ENCODE measurements around the gene GRIPAP1.
A peak's percentile ranks its signal among the peaks of the same experiment; 100 is the strongest.
"Not testable (repeated sequence)": the region's sequence is repeated elsewhere in the genome, so short reads cannot be mapped to it uniquely, and the experiment has no call there.

Gene GRIPAP1

GRCh38 chrX:48997455-48997854 lies 4.6 kb downstream of the GRIPAP1 start:
- no peak for DNase-seq (ENCODE audit: low read depth)

DNA sequence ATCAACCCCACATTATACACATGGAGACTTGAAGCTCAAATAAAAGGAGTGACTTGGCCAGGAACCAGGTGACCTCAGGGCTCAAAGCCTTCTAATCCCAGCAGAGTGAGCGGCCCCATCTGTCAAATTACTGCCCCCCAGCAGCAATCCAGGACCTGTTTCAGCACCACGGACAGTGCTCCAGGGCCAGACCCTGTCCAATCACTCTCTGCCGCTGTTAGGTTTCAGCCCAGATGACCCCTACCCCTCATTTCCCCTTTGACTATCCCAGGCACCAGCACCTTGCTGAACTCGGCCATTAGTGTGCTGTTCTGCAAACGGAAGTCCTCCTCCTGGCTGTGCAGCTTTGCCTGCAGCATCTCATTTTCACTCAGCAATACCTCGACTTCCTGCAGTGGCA lies 5.1 kb downstream of the GRIPAP1 start:
- no peak for DNase-seq (ENCODE audit: low read depth)

GRCh38 chrX:48992341-48992740 lies 9.7 kb downstream of the GRIPAP1 start:
- no peak for DNase-seq (ENCODE audit: low read depth)

DNA sequence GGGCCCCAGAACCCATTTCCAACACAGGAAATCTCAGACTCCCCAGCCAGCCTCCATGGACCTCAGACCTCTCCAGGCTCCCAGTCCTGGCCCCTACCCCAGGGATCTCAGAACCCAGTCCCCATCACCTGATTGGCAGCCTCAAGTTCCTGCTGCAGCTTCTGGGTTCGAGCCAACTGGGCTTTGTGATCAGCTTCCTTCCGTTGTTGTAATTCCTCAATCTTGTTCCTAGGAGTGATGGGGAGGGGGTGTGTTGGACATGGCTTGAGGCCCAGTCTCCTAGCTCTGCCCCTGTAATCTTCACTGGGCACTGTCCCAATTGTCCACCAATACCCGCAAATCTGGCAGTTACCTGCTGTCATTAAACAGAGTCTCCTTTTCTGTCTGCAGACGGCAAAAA lies 12.6 kb downstream of the GRIPAP1 start:
- DNase-seq (ENCODE audit: low read depth) = no peak

- DNase-seq (ENCODE audit: low read depth) = no peak
Measured at GRCh38 chrX:48983896-48984295, 18.2 kb downstream of the GRIPAP1 start.

DNA sequence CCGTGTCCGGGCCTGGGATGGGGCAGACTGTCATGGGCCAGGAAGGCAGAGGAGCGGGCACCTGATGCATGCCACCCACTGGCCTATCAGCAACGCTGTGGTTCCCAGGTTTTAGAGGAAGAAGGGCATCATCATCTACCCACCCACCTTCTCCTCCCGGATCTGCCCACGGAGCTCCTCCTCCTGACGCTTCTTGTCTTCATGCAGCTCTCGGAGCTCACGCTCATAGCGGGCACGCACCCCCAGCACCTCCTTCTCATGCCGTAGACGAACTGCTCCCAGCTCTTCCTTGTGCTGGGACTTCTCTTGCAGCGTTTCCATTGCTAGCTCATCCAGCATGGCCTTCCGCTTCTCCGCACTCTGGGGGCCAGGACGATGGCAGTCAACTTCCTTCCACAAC lies 19.0 kb downstream of the GRIPAP1 start:
- DNase-seq (ENCODE audit: low read depth) = no peak

DNA sequence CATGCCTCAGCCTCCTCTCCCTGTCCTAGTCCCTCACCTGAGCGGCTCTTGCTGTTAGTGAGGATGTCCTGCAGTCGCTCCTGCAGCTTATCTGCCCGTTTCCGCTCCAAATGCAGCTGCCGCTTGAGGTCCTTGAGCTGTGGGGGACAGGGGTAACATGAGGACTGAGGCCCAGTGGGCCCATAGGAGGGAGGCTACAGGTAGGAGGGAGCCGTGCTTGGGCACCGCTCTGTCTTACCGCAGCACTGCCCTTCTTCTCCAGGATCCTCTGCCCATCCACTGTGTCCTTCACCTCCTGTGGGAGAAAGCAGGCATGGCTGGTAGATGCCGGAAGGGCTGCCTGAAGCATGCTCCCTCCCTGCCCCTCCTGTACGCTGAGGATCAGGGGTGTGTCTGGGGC lies 20.9 kb downstream of the GRIPAP1 start:
- DNase-seq (ENCODE audit: low read depth) = no peak

- DNase-seq (ENCODE audit: low read depth) = not testable (repeated sequence)
Measured at GRCh38 chrX:48980341-48980740, 21.7 kb downstream of the GRIPAP1 start.

- DNase-seq (ENCODE audit: low read depth) = no peak
Measured at GRCh38 chrX:48978226-48978625, 23.8 kb downstream of the GRIPAP1 start.

DNA sequence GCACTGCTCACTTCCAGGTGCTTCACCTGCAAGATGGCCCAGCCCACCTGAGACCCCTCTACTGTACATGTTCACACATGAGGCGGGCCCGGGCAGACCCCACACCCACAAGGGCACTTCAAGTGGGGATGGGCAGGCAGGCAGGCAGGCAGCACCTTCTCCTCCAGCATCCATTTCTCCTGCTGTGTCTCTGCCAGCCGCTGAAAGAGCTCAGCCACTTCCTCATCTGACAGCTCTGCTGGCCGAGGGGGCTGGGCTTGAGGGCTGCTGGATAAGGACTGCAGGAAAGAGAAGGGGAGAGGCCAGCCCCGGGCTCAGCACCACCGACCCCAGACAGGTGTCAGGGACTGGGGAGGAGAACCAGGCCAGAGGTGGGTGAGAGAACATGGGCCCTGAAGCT lies 26.0 kb downstream of the GRIPAP1 start:
- no peak for DNase-seq (ENCODE audit: low read depth)

DNA sequence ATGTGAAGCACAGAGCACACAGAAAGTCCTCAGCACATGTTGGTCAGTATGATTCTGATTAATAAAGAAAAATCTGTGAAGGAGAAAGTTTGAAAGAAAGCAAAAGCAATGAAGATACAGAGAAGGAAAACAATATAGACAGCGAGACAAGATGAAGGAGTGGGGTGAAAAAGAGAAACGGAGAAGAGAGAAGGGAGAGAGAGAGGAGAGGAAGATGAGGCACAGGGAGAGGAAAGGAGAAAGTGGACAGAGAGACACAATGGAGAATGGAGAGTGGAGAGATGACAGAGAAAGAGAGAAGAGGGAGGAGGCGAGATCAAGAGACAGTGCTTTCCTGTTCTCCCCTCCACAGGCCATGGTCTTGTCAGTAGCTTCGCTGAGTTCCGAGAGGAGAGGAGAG lies 26.5 kb downstream of the GRIPAP1 start:
- no peak for DNase-seq (ENCODE audit: low read depth)

- no peak for DNase-seq (ENCODE audit: low read depth)
Measured at GRCh38 chrX:48975041-48975440, 27.0 kb downstream of the GRIPAP1 start.

DNA sequence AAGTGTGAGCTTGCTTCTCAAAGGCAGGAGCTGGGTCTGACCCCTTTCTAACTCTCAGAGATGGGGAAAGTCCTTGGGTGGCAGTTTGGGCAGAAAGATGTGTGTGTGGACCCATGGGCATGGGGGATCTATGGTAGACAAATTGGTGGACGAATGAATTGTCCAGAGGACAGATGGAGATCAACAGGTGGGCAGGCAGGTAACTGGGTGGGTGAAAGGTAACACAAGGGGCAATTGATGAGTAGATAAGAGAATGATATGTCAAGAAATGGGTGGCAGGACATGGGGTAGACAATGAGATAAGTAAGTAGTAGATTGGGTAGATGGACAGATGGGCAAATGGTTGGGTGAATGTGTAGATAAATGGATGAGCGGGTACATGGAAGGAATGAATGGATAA lies 27.5 kb downstream of the GRIPAP1 start:
- no peak for DNase-seq (ENCODE audit: low read depth)

DNA sequence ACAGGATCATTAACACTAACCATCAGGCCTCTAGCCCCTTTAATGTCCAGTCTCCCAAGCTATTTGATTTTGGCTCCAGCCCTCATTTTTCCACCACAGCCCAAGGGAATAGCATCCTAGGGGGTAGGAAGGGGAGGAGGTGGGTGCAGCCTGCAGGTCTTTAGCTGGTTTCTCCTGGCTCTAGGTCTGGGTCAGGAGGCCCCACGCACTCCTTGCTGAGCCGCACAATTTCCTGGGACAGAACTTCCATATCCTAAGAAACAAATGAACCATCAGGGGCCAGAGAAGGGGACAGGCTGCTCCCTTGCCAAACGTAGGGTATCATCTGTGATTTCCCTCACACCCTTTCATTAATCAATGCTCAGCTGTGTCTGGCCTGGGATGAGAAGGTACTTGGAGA lies 28.0 kb downstream of the GRIPAP1 start:
- DNase-seq (ENCODE audit: low read depth) = no peak

DNA sequence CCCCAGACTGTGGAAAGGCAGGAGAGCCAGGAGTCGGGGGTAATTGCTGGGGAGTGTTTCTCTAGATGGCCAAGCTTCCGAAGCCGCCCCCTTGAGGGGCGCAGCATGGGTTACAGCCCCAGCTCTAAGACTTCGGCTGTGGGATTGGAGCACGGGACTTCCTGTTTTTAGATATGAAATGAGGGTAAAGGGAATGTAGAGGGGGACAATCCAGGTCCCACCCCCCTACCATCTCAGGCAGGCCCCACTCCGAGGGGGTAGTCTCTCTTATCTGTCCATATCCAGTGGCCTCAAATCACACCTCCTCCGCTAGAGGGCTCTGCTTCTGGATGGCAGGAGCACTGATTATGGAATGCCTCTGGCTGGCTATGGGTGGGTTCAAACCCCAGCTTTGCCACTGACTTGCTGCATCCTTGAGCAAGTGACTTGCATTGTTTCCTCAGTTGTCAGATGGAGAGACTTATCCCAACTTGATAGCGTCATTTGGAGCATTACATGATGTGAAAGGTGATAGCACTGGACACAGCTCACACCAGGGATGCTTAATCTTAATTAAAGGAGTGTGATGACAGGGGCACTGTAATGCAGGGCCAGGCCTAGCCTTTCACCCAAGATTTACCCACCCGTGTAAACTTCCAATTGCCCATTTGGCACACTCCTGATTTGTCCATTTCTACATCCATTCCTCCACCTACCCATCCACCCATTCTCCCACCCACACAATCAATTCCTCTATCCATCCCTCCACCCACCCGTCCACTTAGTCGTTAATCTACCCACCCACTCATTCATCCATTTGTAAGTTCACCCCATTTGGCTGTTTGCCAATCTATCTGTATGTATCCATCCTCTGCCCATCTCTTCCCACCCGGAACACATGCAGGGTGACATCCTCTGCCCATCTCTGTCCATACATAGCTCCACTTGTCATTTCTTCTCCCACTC lies 29.6 kb downstream of the GRIPAP1 start:
- peak; percentile 63 for DNase-seq (ENCODE audit: low read depth)

DNA sequence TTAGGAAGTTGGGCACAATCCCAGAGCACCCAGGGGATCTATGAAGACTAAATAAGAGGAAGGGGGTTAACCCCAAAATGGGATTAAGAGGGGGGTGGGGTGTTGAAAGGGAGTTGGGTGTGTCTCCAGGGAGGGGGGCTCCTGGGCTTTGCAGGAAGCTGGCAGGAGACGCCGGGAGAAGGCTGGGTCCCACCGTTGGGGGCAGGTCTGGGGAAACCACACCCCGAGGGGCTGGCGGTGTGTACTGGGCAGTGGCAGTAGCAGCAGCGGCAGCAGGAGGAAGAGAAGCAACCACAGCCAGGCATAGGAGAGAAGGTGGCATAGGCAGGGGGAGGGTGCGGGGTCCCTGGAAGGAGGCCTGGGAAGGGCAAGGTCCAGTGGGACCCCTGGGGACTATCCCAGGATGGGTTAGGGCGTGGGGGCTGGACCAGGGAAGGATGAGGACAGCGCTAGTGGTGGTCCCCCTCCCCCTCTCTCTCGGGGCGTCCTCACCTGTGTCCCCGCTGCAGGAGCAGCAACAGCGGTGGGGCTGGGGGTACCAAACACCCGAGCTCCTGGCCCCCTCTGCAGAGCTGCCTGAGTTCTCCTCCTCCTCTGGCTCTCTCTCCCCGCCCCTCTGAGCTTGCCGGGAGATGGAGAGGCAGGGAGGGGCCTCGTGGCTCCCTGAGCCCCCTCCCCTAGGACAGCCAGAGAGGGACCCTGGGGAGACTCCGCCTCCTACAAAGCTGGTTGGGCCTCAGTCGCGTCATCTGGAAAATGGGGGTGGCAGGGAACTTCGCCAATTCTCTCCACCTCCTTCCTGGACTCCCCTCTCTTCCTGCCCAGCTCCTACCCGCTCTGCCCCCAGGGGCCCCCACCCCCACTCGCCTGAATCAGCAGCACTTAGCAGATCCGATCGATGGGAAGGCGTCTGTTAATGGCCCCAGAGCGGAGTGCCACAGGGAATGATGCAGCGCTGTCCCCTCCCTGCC lies 30.5 kb downstream of the GRIPAP1 start, which contains the start of gene KCND1:
Gene KCND1, minus strand, starts transcription at position 596 of the 971 bp plus-strand sequence. CDS start 1,573 bp downstream, outside the sequence.
- peak; percentile 66 for DNase-seq (ENCODE audit: low read depth)

DNA sequence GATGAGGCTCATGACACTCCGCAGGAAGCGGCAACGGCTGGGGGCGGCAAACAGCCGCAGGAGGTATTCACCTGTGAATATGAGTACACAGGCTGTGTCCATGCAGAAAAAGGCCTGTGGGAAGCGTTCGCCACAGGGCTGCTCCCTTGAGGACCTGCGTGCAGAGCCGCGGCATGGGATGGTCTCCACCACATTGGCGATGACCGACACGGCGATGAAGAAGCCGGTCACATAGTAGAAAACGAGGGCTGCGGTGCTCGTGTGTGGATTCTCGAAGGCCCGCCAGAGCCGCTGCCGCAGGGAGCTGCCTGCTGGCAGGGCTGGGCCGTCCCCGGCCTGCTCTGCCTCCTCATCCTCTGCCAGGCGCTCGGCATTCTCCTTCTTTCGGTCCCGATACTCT lies 32.6 kb downstream of the GRIPAP1 start:
- DNase-seq (ENCODE audit: low read depth) = no peak

- DNase-seq (ENCODE audit: low read depth) = no peak
Measured at GRCh38 chrX:48968377-48968776, 33.7 kb downstream of the GRIPAP1 start.

DNA sequence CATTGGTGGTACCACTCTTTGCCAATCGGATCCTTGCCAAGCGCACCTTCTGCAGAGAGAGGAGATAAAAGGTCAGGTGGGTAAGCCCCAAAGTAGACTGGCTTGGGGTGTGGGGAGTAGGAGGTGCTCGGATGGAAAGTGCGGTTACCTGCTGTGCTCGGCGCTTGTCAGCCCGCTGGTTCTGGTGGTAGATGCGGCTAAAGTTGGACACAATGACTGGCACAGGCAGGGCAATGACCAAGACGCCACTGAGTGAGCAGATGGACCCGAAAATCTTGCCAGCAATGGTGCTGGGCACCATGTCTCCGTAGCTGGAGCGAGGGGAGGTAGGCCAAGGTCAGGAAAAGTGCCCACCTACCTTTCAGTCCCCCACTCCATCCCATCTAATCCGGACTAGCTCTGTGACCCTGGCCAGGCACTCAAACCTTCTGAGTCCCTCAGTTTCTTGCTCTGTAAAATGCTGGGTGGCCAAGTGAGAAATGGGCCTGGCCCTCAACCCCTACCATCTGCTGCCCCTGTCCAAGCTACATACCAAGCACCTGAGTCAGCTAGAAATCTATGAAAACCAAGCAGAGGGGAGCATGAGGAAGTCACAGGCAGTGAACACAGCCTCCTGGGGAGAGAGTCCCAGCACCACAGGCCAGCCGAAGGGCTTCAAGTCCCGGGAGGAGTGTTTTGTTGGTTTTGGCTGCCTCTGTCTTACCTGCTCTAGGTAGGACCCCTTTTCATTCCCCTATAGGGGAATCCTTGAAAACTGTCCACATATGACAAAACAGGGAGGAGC lies 35.1 kb downstream of the GRIPAP1 start:
- DNase-seq (ENCODE audit: low read depth) = peak; percentile 51

- DNase-seq (ENCODE audit: low read depth) = no peak
Measured at GRCh38 chrX:48965959-48966358, 36.1 kb downstream of the GRIPAP1 start.

GRCh38 chrX:48961585-48962091 lies 40.4 kb downstream of the GRIPAP1 start:
- no peak for DNase-seq (ENCODE audit: low read depth)

DNA sequence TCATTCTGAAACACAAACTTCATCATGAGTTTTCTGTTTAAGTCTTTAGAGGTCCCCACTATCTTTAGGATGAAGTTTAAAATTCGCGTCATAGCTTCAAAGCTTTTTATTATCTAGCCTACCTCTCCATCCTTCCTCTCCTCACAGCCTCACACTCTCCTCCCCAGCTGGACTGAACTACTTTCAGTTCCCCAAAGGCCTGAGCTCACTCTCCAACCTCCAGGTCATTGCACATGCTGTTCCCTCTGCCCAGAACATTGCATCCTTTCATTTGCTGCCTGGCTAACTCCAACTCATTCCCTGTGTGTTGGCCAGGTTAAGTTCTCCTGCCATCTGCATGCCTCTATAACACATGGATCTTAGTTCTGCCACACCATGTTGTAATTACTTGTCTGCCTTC lies 41.8 kb downstream of the GRIPAP1 start:
- DNase-seq (ENCODE audit: low read depth) = no peak

Data from ELR (cell line).